Right lobe of liver (tissue), 6 donors: Measurements from ENCODE around the gene SPRED1. TPM values are rescaled to one million over a fixed set of nuclear protein-coding genes. Genes with fewer than 3 reads are reported as not detected.

Source experiments
- ATAC-seq, 4 donors: fragments of 200-7000 bp; cut with Tn5 transposase; one replicate each; pipeline ENCODE4 v1.9.1; 2020; ENCODE audit warnings: mild to moderate bottlenecking in 4 of 4, moderate library complexity in 4 of 4
- DNase-seq, 3 donors: peaks; one replicate each; pipeline ENCODE4 v3.0.0-alpha.2; 2020
- H3K27ac ChIP-seq, 3 donors: fragments of 200-600 bp; one replicate each; pipeline ENCODE4 v1.8.0; 2022
- H3K27me3 ChIP-seq, 2 donors: fragments of 200-600 bp; one replicate each; pipeline ENCODE4 v1.8.0; 2022
- H3K36me3 ChIP-seq, 4 donors: fragments of 200-600 bp; sonication (generic) in 1 of 4; one replicate each; pipeline versions ENCODE4 v1.5.1 to v1.8.0; 2017 to 2022; ENCODE audit warnings: control low read depth in 1 of 4
- H3K4me1 ChIP-seq, 4 donors: fragments of 200-600 bp; sonication (generic) in 1 of 4; one replicate each; pipeline versions ENCODE4 v1.5.1 to v1.8.0; 2017 to 2022; ENCODE audit warnings: control low read depth in 1 of 4
- H3K4me3 ChIP-seq, 3 donors: fragments of 200-600 bp; one replicate each; pipeline ENCODE4 v1.8.0; 2022
- H3K9me3 ChIP-seq, 4 donors: fragments of 200-600 bp; sonication (generic) in 1 of 4; one replicate each; pipeline versions ENCODE4 v1.5.1 to v1.8.0; 2017 to 2022; ENCODE audit warnings: control low read depth in 1 of 4
- CTCF ChIP-seq, 4 donors: fragments of 200-600 bp in 3 of 4; fragments of 450-650 bp in 1 of 4; IDR thresholded peaks; one replicate each; pipeline versions ENCODE4 v1.5.1 to v1.8.0; 2016 to 2022; ENCODE audit warnings: antibody characterized with exemption in 4 of 4, mild to moderate bottlenecking in 2 of 4
- POLR2A ChIP-seq: fragments of 450-650 bp; IDR thresholded peaks from one replicate; pipeline ENCODE4 v1.6.1; 2017; ENCODE audit warnings: antibody characterized with exemption, mild to moderate bottlenecking
- WGBS: methylation state at CpG from one replicate; pipeline ENCODE4 v1.1.6; 2018; ENCODE audit warnings: low coverage, low lambda C conversion rate; ENCODE audit not compliant: insufficient coverage; ENCODE audit errors: missing lambda C conversion rate; 5-methylcytosine and 5-hydroxymethylcytosine counted together
- intact Hi-C, 2 donors: fragments of 100-400 bp; cut with DNase I; formaldehyde crosslinking; loops; one replicate each; pipeline versions ENCODE4 v1.11.2 to v1.14.1; 2022
- total RNA-seq, 6 experiments: library from RNA; depleted of rRNA in 2 of 6; stranded (reverse); fragments of >200 nt in 2 of 6; fragmentation: NEBNext Ultra II Directional in 3 of 6; extraction: Animal tissue kit (Norgen Biotek cat#: 25700) in 3 of 6; gene quantifications; one replicate each; pipeline versions ENCODE4 v1.1.0 to v1.2.4, GENCODE V29; 2016 to 2023
- donor health status: DM: no; HTN: yes; CAD: no.
- donor health status: DM: no; HTN: no; CAD: no.
- donor health status: DM: no; HTN: no; CAD: no.
- donor health status: DM: no; HTN: yes; CAD: no.
- donor health status: DM: no; HTN: yes; CAD: no.

The SPRED1 gene
- total RNA-seq, 6 experiments from 2014 or later = 4.5 to 9.6 (median 5.3) TPM

GRCh38 chr15:38367476-38367875 lies 114.8 kb downstream of the SPRED1 start:
- no peak for DNase-seq
- 51% methylated on average over 2 of the region's 2 CpGs for WGBS

GRCh38 chr15:38369936-38370478 lies 117.4 kb downstream of the SPRED1 start:
- ATAC-seq = no peak
- intact Hi-C loops = no loop called here
- DNase-seq = no peak
- TF ChIP-seq CTCF (IDR thresholded peaks at IDR 0.05) (no peak), POLR2A (no peak)
- no peak overlapping the region for H3K27ac ChIP-seq
- WGBS = 55% methylated on average over 4 of the region's 4 CpGs
- no peaks in the 10 kb centered on the region for H3K36me3 ChIP-seq
- no peaks in the 10 kb centered on the region for H3K9me3 ChIP-seq
- no peaks in the 10 kb centered on the region for H3K4me1 ChIP-seq
- H3K27me3 ChIP-seq = no peaks in the 10 kb centered on the region
- H3K4me3 ChIP-seq = no peak overlapping the region

More at GRCh38 chr15:38367476-38367875, 114.8 kb downstream of the SPRED1 start:
- Histone ChIP-seq H3K9me3 (peaks cover 0 to 3% (median 0%) of the 10 kb centered on the region in 4 donors), H3K36me3 (no peaks in the 10 kb centered on the region), H3K27me3 (no peaks in the 10 kb centered on the region), H3K4me3 (no peak overlapping the region), H3K4me1 (no peaks in the 10 kb centered on the region), H3K27ac (no peak overlapping the region)
- TF ChIP-seq CTCF (IDR thresholded peaks at IDR 0.05) = no peak
- no peak for TF ChIP-seq POLR2A
- no peak for ATAC-seq
- intact Hi-C loops = no loop called here

- Histone ChIP-seq H3K4me1 (no peaks in the 10 kb centered on the region), H3K27me3 (no peaks in the 10 kb centered on the region), H3K27ac (no peak overlapping the region), H3K9me3 (no peaks in the 10 kb centered on the region), H3K4me3 (no peak overlapping the region), H3K36me3 (no peaks in the 10 kb centered on the region)
- 52% methylated on average over 4 of the region's 4 CpGs for WGBS
- ATAC-seq (no peak), DNase-seq (no peak)
- intact Hi-C loops = no loop called here
- TF ChIP-seq CTCF (IDR thresholded peaks at IDR 0.05) (no peak), POLR2A (no peak)
These were observed 120.4 kb downstream of the SPRED1 start for GRCh38 chr15:38373016-38373415.

- DNase-seq = no peak
- intact Hi-C loops = no loop called here
These were observed 121.4 kb downstream of the SPRED1 start for GRCh38 chr15:38374029-38374428.

More at GRCh38 chr15:38374029-38374428, 121.4 kb downstream of the SPRED1 start:
- ATAC-seq = no peak
- no peak overlapping the region for H3K27ac ChIP-seq
- H3K4me1 ChIP-seq = no peaks in the 10 kb centered on the region
- H3K4me3 ChIP-seq = no peak overlapping the region
- no peaks in the 10 kb centered on the region for H3K36me3 ChIP-seq
- H3K27me3 ChIP-seq = no peaks in the 10 kb centered on the region
- no peaks in the 10 kb centered on the region for H3K9me3 ChIP-seq
- TF ChIP-seq POLR2A = no peak
- no peak for TF ChIP-seq CTCF (IDR thresholded peaks at IDR 0.05)
